Pancreas (tissue), 10 donors: Measurements from ENCODE around the gene PHLDB2. TPM values are rescaled to one million over a fixed set of nuclear protein-coding genes. Genes with fewer than 3 reads are reported as not detected.

Experiments used
- ATAC-seq, 4 donors: fragments of 200-7000 bp; cut with Tn5 transposase; one replicate each; pipeline versions ENCODE4 v1.8.0 to v1.9.1; 2020; ENCODE audit warnings: mild to moderate bottlenecking in 4 of 4, moderate library complexity in 4 of 4
- DNase-seq, 6 donors: peaks; one replicate each; pipeline ENCODE4 v3.0.0-alpha.2; 2020
- FAIRE-seq: peaks from 2 replicates; lab custom pipeline; 2012; peaks lifted over from hg19 to GRCh38; lab: Jason Lieb, UNC
- H3K27ac ChIP-seq, 4 donors: fragments of 200-600 bp; sonication (generic); 1 replicate in 3 of 4; 2 replicates in 1 of 4; pipeline versions ENCODE4 v1.5.0 to v1.8.0; 2020
- H3K27me3 ChIP-seq, 4 donors: fragments of 200-600 bp; one replicate each; pipeline ENCODE4 v1.8.0; 2021
- H3K36me3 ChIP-seq, 3 donors: fragments of 200-600 bp; sonication (generic) in 1 of 3; one replicate each; pipeline versions ENCODE4 v1.5.0 to v1.8.0; 2020 to 2021
- H3K4me1 ChIP-seq, 3 donors: fragments of 200-600 bp; one replicate each; pipeline ENCODE4 v1.8.0; 2021
- H3K4me3 ChIP-seq, 4 donors: fragments of 200-600 bp; sonication (generic) in 2 of 4; one replicate each; pipeline versions ENCODE4 v1.5.0 to v1.8.0; 2020 to 2021
- H3K9me3 ChIP-seq, 4 donors: fragments of 200-600 bp; one replicate each; pipeline ENCODE4 v1.8.0; 2021
- CTCF ChIP-seq, 4 donors: fragments of 200-600 bp; sonication (generic) in 3 of 4; IDR thresholded peaks; one replicate each; pipeline versions ENCODE4 v1.5.0 to v1.8.0; 2021; ENCODE audit warnings: antibody characterized with exemption in 4 of 4
- WGBS, 2 donors: extraction: QIAGEN DNeasy Blood & Tissue Kit; methylation state at CpG; one replicate each; pipeline ENCODE4 v1.1.7; 2013; 5-methylcytosine and 5-hydroxymethylcytosine counted together
- intact Hi-C, 3 donors: fragments of 100-400 bp; cut with DNase I; formaldehyde crosslinking; loops; one replicate each; pipeline versions ENCODE4 v1.11.1 to v1.14.2; 2022
- polyA plus RNA-seq, 2 donors: library from polyadenylated mRNA; stranded (reverse); fragments of 200-250 nt; gene quantifications; one replicate each; pipeline ENCODE4 v1.2.3, GENCODE V29; 2013
- total RNA-seq, 6 donors: library from RNA; stranded (reverse); fragmentation: NEBNext Ultra II Directional in 4 of 6; extraction: Animal tissue kit (Norgen Biotek cat#: 25700) in 4 of 6; gene quantifications; one replicate each; pipeline versions ENCODE4 v1.2.1 to v1.2.4, GENCODE V29; 2021 to 2023
- donor health status: healthy with polysubstance abuse.
- donor health status: DM: no; HTN: no; CAD: no; lungs with moderate emphysema.
- donor health status: DM: no; HTN: no; CAD: no.
- donor health status: control.
- donor health status: control.
- donor health status: Bipolar disorder and iron deficiency.
- donor health status: DM: yes; HTN: yes; CAD: no.
- donor health status: DM: no; HTN: no; CAD: no.
- donor health status: DM: no; HTN: no; CAD: no.
- donor health status: DM: yes; HTN: yes; CAD: no.

The PHLDB2 gene
- total and polyA plus RNA-seq, 8 donors: 10.8 to 36.7 (median 15.1) TPM

DNA sequence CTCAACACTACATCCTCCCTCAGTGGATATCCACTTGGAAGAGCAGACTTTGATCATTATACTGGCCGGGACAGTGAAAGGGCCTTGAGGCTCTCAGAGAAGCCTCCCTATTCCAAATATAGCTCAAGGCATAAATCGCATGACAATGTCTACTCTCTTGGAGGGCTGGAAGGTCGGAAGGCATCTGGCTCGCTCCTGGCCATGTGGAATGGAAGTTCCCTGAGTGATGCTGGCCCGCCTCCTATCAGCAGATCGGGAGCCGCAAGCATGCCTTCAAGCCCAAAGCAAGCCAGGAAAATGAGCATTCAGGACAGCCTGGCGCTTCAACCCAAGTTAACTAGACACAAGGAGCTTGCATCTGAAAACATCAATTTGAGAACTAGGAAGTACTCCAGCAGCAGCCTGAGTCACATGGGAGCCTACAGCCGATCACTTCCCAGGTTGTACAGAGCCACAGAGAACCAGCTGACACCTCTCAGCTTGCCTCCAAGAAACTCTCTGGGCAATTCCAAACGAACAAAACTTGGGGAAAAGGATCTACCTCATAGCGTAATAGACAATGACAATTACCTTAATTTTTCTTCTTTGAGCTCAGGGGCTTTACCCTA is 25.4 kb downstream of the PHLDB2 start:
- H3K9me3 ChIP-seq: no peaks in the 10 kb centered on the region
- no peak for DNase-seq
- H3K27me3 ChIP-seq: no peaks in the 10 kb centered on the region
- WGBS, 2 donors: 90 to 95% methylated on average over 11 of the region's 11 CpGs
- no peak overlapping the region for H3K4me3 ChIP-seq
- no peak for ATAC-seq
- H3K36me3 ChIP-seq: no peaks in the 10 kb centered on the region
- no peaks in the 10 kb centered on the region for H3K4me1 ChIP-seq
- intact Hi-C loops: no loop called here
- no peak overlapping the region for H3K27ac ChIP-seq
- FAIRE-seq: no peak
- no peak for TF ChIP-seq CTCF (IDR thresholded peaks at IDR 0.05)

GRCh38 chr3:111885578-111885977 is 26.5 kb downstream of the PHLDB2 start:
- no peak for DNase-seq
- 92 to 97% methylated on average over 2 of the region's 2 CpGs for WGBS, 2 donors
- Histone ChIP-seq H3K27ac (no peak overlapping the region), H3K27me3 (no peaks in the 10 kb centered on the region), H3K4me1 (no peaks in the 10 kb centered on the region), H3K4me3 (no peak overlapping the region), H3K36me3 (no peaks in the 10 kb centered on the region), H3K9me3 (no peaks in the 10 kb centered on the region)
- no peak for FAIRE-seq
- ATAC-seq: no peak
- intact Hi-C loops: no loop called here
- no peak for TF ChIP-seq CTCF (IDR thresholded peaks at IDR 0.05)

DNA sequence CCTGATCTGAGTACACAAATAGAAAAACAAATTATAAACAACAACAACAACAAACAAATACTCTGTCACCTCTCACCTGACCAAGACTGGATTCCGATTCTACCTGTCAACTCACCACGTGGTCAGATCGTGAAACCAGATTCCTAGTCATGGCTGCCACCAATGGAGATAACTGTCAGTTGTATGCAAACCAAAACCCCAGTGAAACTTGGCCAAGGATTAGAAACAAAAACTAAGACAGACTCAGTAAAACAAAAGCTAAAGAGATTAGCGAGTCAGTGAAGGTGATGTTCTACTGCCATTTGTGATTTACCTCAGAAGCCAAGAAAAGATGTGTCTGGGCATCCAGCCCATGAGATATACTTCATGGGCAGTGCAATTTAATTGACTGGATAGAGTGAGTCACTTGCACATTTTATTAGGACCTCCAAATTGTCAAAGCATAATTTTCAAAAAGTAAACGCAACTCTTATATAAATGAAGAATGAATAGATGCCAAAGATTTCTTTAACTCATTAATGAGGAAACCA is 31.1 kb downstream of the PHLDB2 start:
- 89 to 93% methylated on average over 5 of the region's 5 CpGs for WGBS, 2 donors
- ATAC-seq (no peak), FAIRE-seq (no peak), DNase-seq (no peak)
- Histone ChIP-seq H3K9me3 (no peaks in the 10 kb centered on the region), H3K36me3 (no peaks in the 10 kb centered on the region), H3K4me3 (no peak overlapping the region), H3K27me3 (no peaks in the 10 kb centered on the region), H3K4me1 (no peaks in the 10 kb centered on the region), H3K27ac (no peak overlapping the region)
- intact Hi-C loops: no loop called here
- no peak for TF ChIP-seq CTCF (IDR thresholded peaks at IDR 0.05)

- Histone ChIP-seq H3K4me1 (no peaks in the 10 kb centered on the region), H3K4me3 (no peak overlapping the region), H3K36me3 (no peaks in the 10 kb centered on the region), H3K27me3 (no peaks in the 10 kb centered on the region), H3K27ac (no peak overlapping the region), H3K9me3 (no peaks in the 10 kb centered on the region)
- ATAC-seq (no peak), DNase-seq (no peak), FAIRE-seq (no peak)
- 96 to 98% methylated on average over 2 of the region's 2 CpGs for WGBS, 2 donors
- no peak for TF ChIP-seq CTCF (IDR thresholded peaks at IDR 0.05)
- intact Hi-C loops: no loop called here
Measured at GRCh38 chr3:111892070-111892469, 33.0 kb downstream of the PHLDB2 start.

DNA sequence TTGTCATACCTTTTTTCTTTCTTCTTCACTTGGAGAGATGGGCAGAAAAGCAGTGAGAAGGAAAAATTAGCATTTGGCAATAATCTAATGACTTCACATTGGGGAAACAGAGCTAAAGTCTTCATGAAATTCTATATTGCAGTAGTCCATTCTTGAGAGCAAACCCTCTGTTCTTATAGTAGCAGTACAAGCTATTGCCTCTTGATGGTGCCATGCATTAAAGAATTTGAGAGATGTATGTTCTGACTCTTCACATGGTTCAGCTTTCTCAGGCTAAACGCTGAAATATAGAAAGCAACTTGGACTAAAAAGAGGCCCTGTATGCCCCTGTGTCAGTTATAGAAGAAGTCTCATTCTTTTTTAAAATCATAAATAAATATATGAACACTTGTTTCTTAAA is 36.0 kb downstream of the PHLDB2 start:
- intact Hi-C loops: no loop called here
- no peaks in the 10 kb centered on the region for H3K4me1 ChIP-seq
- WGBS, 2 donors: 82 to 86% methylated on average over 1 of the region's 1 CpG
- FAIRE-seq (no peak), DNase-seq (no peak), ATAC-seq (no peak)
- H3K27ac ChIP-seq: no peak overlapping the region
- no peak for TF ChIP-seq CTCF (IDR thresholded peaks at IDR 0.05)
- H3K9me3 ChIP-seq: no peaks in the 10 kb centered on the region
- H3K27me3 ChIP-seq: no peaks in the 10 kb centered on the region
- H3K36me3 ChIP-seq: no peaks in the 10 kb centered on the region
- H3K4me3 ChIP-seq: no peak overlapping the region
